GM12878 (cell line): Measurements from ENCODE around the gene GNAZ.

Experiments used
- ATF2 ChIP-seq: IDR thresholded peaks from 2 replicates; pipeline ENCODE4 v1.6.1; 2012; ENCODE audit warnings: low read length, inconsistent platforms
- CTCF ChIP-seq, 3 experiments: IDR thresholded peaks in 2 of 3; conservative IDR thresholded peaks in 1 of 3; 2 replicates each; pipeline ENCODE4 v1.5.1; 2011; ENCODE audit warnings: low read depth in 3 of 3, low read length in 3 of 3, mild to moderate bottlenecking in 3 of 3, control low read depth in 2 of 3, moderate library complexity in 2 of 3, inconsistent platforms in 1 of 3, mixed read lengths in 1 of 3; ENCODE audit not compliant: control insufficient read depth in 2 of 3, insufficient read depth in 1 of 3; ENCODE audit errors: extremely low read depth in 1 of 3
- E2F4 ChIP-seq: IDR thresholded peaks from 2 replicates; pipeline ENCODE4 v1.6.1; 2012; ENCODE audit warnings: low read depth, low read length, improper control_type of control experiment
- EP300 ChIP-seq, 2 experiments: fragments of 150-350 bp in 1 of 2; IDR thresholded peaks; 2 replicates each; pipeline ENCODE4 v1.6.1; 2011 to 2012; ENCODE audit warnings: low read depth in 2 of 2, low read length in 2 of 2, borderline replicate concordance in 1 of 2, improper control_type of control experiment in 1 of 2, inconsistent platforms in 1 of 2; ENCODE audit not compliant: control insufficient read depth in 1 of 2
- GABPA ChIP-seq: IDR thresholded peaks from 2 replicates; pipeline ENCODE4 v1.6.1; 2014; ENCODE audit warnings: antibody characterized with exemption, low read depth, mild to moderate bottlenecking, inconsistent platforms
- JUNB ChIP-seq: IDR thresholded peaks from 2 replicates; pipeline ENCODE4 v1.6.1; 2016; ENCODE audit warnings: antibody characterized with exemption, mild to moderate bottlenecking
- KAT2A ChIP-seq: conservative IDR thresholded peaks from 2 replicates; pipeline ENCODE4 v1.6.1; 2011; ENCODE audit warnings: low read depth, low read length; ENCODE audit not compliant: control insufficient read depth
- KDM1A ChIP-seq: fragments of 200-600 bp; sonication (generic); IDR thresholded peaks from 2 replicates; pipeline ENCODE4 v1.6.1; 2016; ENCODE audit warnings: borderline replicate concordance
- POLR2A ChIP-seq: IDR thresholded peaks from 2 replicates; pipeline ENCODE4 v1.6.1; 2011; ENCODE audit warnings: low read depth, mild to moderate bottlenecking, low read length
- POLR2AphosphoS5 ChIP-seq: IDR thresholded peaks from 2 replicates; pipeline ENCODE4 v1.6.1; 2011; ENCODE audit warnings: mild to moderate bottlenecking, low read length, inconsistent platforms
- SIN3A ChIP-seq: IDR thresholded peaks from 2 replicates; pipeline ENCODE4 v1.6.1; 2012; ENCODE audit warnings: low read depth, low read length, improper control_type of control experiment
- ZNF274 ChIP-seq: IDR thresholded peaks from one replicate; pipeline ENCODE4 v1.8.0; 2011; ENCODE audit not compliant: insufficient read length, insufficient read depth

GRCh38 chr22:23054531-23055257 is 15.6 kb upstream of the GNAZ start:
- TF ChIP-seq CTCF (IDR thresholded peaks at IDR 0.05 in 2 of 3, conservative IDR thresholded peaks at IDR 0.05 in 1 of 3; ENCODE audit: control insufficient read depth in 2 of 3, extremely low read depth in 1 of 3, insufficient read depth in 1 of 3, low read depth in 3 of 3, low read length in 3 of 3) (no peak), ZNF274 (no peak), POLR2AphosphoS5 (no peak), KDM1A (no peak), KAT2A (no peak), EP300 (IDR thresholded peaks at IDR 0.05; ENCODE audit: borderline replicate concordance in 1 of 2, control insufficient read depth in 1 of 2, low read depth in 2 of 2, low read length in 2 of 2) (peak; percentile 27 to 53; a peak in 2 of 4 replicates), SIN3A (no peak), ATF2 (peak; percentile 54; the same call in 1 of the 2 replicates), POLR2A (no peak), GABPA (no peak), E2F4 (no peak), JUNB (peak; percentile 79)
